Stimulated activated naive CD4-positive, alpha-beta T cell (primary cell): ENCODE results near the gene ARHGAP28.

ENCODE experiments used
- DNase-seq, 6 experiments: peaks; one replicate each; lab custom pipeline; 2025; lab: John Stamatoyannopoulos, UW

Gene ARHGAP28

DNA sequence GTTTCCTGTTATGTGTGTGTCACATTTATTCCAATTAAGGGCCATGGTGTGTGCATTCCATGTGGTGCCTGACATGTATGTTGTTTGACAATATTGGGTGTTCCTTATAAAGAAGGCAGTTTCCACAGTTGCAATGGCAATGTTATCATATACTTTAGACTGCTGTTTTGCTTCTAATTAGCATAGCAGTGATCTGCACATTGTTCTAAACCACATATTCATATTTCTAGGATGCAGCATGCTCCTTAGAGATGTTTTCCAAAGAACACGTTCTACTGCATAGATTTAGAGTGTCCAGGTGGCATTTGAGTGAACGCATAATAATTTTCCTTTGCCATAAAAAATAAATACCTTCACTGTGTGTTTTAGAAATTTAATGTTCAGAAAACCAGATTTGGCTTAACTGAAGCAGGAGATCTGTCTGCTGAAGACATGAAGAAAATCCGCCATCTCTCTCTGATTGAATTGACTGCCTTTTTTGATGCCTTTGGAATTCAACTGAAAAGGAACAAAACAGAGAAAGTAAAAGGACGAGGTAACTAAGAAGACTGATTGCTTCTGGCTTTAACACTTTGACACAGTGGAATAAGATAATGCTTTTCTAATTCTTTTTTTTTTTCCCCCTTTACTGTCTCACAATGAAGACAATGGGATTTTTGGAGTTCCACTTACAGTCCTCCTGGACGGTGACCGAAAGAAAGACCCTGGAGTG, 143.7 kb downstream of the ARHGAP28 start:
- DNase-seq: no peak

DNA sequence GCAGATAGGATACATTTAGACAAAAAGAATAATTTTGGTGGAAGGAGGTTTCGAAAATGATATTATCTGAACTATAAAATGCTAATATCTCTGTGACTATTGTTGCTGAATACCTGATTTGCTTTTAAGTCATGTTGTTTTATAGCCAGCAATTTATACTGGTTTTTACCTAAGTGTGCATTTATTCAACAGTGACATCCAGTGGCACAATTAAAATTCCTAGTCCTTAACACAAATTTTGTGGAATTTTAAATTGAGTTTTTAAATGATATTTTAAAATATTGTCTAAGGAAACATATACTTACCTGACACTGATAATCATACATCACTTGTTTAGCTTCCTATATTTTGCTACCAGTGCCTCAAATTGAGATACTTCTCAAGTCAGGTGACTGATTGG, 144.8 kb downstream of the ARHGAP28 start:
- DNase-seq: no peak

DNA sequence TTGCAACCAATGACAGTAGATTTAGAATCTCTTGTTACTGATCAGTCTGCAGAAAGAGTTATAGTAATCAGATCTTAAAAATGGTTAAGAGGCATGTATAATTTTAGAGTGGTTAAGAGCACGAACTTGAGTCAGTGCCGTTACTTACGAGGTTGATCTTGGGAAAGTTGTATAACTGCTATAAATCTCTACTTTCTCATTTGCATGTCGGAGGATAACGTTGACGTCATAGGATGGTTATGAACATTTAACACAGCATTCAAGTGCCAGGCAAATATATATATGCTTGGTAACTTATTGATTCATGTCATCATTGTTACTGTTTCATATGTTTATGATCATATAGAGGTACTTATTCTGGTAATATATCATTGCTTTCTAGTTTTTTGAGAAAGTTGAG, 146.2 kb downstream of the ARHGAP28 start:
- DNase-seq: no peak

GRCh38 chr18:6876641-6877041, 147.1 kb downstream of the ARHGAP28 start:
- no peak for DNase-seq

DNA sequence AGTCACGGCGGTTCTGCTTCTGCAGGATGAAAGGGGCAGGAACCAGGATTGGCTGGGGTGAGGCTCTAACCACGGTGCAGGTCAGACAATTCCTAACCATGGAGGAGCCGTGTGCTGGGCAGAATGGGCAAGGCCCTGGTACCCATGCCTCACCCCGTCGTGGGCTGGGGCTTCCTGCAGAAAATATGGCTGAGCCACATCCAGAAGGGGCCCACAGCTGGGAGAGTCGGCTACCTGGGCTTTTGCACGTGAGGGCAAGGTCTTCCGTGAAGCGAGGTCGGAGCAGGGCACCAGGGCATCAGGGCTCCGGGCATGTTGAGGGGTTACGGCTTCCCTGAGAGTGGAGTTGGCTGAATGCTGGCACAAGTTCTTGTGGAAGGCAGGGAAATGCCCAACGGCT, 147.8 kb downstream of the ARHGAP28 start:
- no peak for DNase-seq

DNA sequence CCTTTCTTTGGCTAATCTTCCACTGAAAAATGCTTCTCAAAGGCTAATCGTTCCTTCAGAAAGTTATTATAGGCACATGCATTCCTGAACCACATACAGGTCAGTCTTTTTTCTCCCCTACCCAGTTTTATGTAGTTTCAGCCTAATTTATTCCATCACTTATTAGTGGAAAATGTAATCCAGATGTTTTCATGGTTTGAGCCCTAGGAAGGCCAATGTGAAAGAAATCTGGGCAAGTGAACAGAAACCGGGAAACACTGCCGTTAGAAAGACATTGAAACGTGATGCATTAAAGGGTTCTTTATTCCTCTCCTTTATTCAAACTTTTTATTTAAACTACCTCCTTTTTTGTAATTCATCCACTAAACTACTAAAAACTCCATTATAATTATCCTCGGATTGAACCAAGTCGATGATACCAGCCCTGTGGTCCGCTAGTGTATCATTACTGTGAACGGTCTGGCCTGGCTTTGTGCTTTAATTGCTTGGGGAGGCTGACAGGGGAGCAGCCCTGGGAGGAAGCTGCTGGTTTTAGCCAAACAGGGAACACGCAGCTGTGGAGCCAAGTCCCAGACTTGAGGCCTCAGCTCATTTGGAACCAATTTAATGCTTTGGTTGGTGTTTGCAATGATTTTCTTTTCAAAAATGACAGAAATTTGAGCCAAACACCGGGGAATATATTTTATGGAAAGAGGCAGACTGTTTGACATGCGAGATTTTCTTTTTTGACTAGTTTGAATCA, 149.2 kb downstream of the ARHGAP28 start:
- no peak for DNase-seq

GRCh38 chr18:6879508-6880195, 150.1 kb downstream of the ARHGAP28 start:
- DNase-seq: no peak

- no peak for DNase-seq
These were observed 151.7 kb downstream of the ARHGAP28 start for GRCh38 chr18:6881034-6881820.

DNA sequence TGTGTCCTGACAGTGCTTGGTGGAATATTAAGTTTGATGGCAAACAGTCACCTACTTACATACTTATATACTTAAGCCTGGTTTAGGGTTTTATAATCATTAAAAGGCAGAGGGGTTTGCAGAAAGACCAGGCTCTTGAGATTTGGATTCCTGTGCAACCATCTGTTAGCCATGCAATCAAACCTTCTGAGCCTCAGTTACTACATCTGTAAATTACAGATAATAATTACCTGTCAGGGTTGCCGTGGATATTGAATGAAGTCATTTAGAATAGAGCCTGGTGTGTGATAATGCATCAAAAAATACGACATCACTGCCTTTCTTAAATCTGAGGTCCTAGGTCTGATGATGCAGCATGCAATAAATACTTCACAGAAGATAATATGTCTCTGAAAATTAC, 152.9 kb downstream of the ARHGAP28 start:
- DNase-seq: no peak

- DNase-seq: no peak
These were observed 155.5 kb downstream of the ARHGAP28 start for GRCh38 chr18:6885006-6885481.

DNA sequence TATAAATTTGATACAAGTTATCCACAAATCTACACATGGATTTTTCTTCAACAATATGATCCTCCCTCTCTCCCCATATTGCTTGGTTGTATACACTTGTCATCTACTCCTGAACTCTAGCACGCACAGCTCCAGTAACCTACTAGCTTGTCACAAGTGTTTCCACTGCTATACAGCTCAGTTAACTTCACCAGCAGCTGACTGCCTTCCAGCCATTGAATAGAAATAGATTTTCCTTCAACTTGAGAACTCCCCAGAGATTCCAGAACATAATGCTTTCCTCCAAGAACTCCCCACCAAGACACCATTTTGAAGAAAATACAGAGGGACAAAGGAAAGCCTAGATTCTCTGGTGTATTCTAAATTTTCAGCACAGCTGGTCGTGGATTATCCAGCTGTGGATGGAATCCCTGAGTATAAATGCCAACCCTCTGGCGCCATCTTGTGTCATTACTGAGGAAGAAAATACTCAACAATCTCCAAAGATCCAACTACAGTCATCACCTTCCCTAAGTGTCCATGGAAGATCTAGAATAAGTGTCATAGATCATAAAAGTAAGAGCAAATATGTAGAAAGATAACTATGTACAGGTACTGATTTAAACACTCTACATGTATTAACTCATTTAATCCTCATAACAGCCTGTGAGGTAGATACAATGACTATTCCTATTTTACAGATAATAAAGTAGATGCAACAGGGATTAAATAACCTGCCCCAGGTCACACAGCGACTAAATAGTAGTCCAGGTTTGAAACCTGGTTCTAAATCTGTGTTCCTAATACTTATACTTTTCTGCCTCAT, 156.7 kb downstream of the ARHGAP28 start:
- no peak for DNase-seq

DNA sequence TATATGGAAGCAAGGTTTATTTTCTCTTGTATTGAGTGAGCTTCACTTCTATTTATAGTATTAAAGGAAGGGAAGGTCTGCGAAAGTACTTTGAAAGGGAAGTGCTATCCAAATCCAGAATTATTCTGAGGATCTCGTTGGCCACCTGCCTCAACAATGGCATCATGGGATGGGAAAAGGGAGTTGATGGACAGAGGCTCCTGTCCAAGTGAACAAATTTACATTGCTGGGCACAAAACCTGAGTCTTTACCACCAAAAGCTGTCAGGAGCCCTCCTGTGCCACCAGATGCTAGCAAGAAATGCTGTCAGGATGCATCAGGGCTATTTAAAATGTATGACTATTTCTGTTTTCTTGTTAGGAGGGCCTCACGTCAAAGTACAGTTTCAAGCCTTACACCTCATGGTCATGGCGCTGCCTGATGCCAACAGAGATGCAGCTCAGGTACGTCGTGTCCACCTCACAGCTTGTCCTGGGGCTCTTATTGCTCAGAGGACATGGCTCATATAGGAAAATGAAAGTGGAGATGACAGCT, 157.3 kb downstream of the ARHGAP28 start:
- no peak for DNase-seq

GRCh38 chr18:6891788-6892187, 162.3 kb downstream of the ARHGAP28 start:
- no peak for DNase-seq

DNA sequence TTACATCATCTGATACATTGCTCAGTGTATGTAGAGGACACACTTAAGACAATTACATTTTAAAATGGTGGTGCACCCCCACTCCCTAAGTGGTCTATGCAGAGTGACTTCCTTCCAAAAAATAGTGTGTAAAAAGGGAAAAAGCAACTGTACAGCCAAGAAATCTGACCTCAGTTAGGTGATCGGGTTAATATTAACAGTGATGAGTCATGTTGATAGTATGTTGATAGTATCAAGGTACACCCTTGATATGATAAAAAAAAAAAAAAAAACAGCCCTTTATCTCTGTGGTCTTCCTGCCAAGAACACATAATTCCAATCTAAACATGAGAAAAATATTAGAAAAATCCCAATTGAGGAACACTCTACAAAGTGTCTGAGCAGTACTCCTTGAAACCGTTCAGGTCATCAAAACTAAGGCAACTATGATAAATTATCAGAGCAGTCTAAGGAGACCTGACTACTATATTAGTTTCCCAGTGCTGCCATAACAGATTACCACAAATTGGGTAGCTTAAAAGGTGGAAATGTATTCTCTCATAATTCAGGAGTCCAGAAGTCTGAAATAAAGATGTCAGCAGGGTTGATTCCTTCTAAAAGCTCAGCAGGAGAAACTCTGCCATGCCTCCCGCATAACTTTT, 171.9 kb downstream of the ARHGAP28 start:
- no peak for DNase-seq

- no peak for DNase-seq
These were observed 187.6 kb downstream of the ARHGAP28 start for GRCh38 chr18:6917072-6917471.

DNA sequence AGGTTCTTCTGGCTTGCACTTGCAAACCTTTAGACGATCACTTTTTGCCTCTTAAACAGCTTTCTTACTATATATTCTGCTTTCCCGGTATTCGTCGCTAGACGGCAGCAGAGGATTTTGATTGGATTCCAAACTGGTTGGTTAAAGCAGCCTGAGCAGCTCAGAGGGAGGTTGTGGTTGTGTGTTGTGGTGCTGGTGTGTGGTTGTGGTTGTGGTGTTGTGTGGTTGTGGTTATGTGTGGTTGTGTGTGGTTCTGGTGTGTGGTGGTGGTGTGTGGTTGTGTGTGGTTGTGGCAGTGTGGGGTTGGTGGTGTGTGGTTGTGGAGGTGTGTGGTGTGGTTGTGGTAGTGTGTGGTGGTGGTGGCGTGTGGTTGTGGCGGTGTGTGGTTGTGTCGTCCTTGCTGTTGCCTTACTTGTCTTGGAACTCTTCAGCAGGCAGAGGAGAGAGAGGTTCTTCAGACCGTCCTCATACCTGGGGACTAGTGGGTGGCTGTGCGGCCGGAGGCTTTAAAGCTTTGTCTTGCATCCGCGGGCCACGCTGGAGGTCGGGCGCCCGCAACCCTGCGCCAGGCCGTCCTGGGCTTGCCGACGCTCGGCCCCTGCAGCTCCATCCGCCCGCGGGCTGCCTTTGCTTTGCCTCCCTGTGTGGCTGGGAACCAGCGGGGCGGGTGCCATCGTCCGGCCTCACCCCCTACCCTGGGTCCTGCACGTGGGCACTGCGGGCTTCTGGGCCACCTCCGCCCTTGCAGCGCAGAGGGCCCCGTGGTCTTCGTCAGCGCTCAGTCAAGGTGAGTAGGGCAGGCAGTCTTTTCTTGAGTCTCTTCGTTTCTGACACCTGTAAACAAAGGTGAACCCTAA, 190.8 kb downstream of the ARHGAP28 start:
- DNase-seq: no peak

DNA sequence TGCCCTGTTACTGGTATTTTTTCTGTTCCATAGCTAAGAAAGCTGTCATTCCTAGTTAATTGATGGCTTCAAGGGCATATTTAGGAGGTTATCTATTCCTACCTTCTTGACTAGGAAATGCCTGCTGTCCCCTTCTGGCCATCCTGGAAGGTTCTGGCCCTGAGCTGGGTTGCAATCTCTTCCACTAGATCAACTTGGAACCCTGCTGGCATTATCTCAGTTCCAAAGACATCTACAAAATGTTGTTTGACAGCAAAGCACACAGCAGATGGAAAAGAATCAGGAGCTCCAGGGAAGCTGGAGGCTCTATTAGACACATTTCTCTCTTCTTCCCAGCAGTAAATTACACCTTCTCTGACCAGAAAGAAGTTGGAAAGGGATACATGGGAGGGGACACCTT, 192.1 kb downstream of the ARHGAP28 start:
- no peak for DNase-seq

DNA sequence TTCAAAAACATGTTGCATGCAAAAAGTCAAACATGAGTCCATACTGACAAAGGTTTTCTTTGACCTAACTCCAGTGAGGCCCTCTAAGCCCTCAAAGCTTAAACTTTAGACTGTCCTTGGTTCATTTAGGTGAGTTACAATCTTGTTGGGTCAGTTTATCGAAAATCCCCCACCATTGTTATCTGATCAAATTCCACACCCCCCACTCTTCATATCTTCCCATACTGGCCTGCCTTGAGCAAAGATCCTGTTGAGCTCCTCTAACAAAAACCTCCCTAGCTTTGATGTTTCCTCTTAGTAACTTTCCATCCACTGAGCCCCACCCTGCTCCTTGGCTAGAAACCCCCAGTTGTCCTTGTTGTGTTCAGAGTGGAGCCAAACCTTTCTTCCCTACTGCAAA, 193.7 kb downstream of the ARHGAP28 start:
- no peak for DNase-seq

DNA sequence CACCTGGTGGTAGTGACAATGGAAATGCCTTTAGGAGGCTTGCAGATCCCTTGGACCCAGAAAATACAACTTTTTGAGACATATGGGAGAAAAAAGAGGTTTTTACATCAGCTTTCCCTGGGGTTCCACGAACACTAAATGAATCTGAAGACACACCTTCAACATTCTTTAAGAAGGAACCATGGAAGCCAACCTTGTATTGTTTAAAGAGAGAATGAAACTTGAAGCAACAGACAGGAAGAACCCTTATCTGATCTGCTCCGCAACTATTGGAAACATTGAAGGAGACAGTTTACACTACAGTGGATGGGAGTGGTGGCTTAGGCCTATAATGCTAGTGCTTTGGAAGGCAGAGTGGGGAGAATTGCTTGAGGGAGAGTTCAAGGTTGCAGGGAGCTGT, 197.6 kb downstream of the ARHGAP28 start:
- DNase-seq: no peak

DNA sequence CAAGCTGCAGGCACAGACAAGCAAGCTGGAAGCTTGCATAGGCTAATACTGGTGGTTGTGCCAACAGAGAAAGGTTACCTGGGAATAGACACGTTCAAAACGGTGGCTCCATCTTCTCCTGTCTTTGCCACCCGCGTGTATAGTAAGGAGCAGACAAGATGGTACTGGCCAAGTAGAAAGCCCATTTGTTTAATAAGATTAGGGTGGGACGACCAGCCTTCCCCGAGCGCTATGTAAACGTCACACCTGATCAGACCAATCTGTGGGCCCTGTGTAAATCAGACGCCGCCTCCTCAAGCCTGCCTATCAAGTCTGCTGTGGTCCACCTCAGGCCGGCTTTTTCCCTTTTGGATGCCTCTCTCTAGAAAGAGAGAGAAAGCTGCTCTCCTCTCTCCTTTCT, 198.8 kb downstream of the ARHGAP28 start:
- DNase-seq: no peak
